Activated CD4-positive, alpha-beta T cell treated with anti-CD3 and anti-CD28 coated beads, Interleukin-2, amount 10 ng/mL, durations not matched to agents 7 days and 5 days (primary cell): Measurements from ENCODE around the gene CHMP1A. TPM values are rescaled to one million over a fixed set of nuclear protein-coding genes. Genes with fewer than 3 reads are reported as not detected.
A peak's percentile ranks its signal among the peaks of the same experiment; 100 is the strongest.

Experiments
- CTCF ChIA-PET: fragments of 350-600 bp; sonication (Branson Sonifier 250); formaldehyde crosslinking; loops from one replicate; lab custom pipeline; 2021; ENCODE audit warnings: antibody characterized with exemption; lab: Charles Lee
- POLR2A ChIA-PET: fragments of 350-600 bp; sonication (Branson Sonifier 250); formaldehyde crosslinking; loops from one replicate; lab custom pipeline; 2021; ENCODE audit warnings: antibody characterized with exemption; lab: Charles Lee
- DNase-seq: peaks from one replicate; pipeline ENCODE4 v3.0.0-alpha.2; 2020
- H3K27ac Mint-ChIP-seq: one replicate; pipeline ENCODE4 v1.8.0; 2021; ENCODE audit warnings: mild to moderate bottlenecking, moderate library complexity, mixed read lengths
- H3K27me3 Mint-ChIP-seq: one replicate; pipeline ENCODE4 v1.8.0; 2021; ENCODE audit warnings: mixed read lengths
- H3K36me3 Mint-ChIP-seq: one replicate; pipeline ENCODE4 v1.8.0; 2021; ENCODE audit warnings: low read depth, mixed read lengths
- H3K4me1 Mint-ChIP-seq: one replicate; pipeline ENCODE4 v1.8.0; 2021; ENCODE audit warnings: mixed read lengths
- H3K4me3 Mint-ChIP-seq: one replicate; pipeline ENCODE4 v1.8.0; 2021; ENCODE audit warnings: mild to moderate bottlenecking, moderate library complexity, mixed read lengths
- H3K9me3 Mint-ChIP-seq: one replicate; pipeline ENCODE4 v1.8.0; 2021; ENCODE audit warnings: mixed read lengths
- total RNA-seq, 2 experiments: library from RNA; stranded (reverse); gene quantifications; one replicate each; pipeline ENCODE4 v1.2.3, GENCODE V29; 2021

CHMP1A gene
- total RNA-seq, 2 experiments from 2014 or later = 77.6 to 102 TPM

- H3K27me3 Mint-ChIP-seq = peaks cover 3% of the 10 kb centered on the region
- ChIA-PET POLR2A (no interaction called here), CTCF (no interaction called here)
- DNase-seq = no peak
- H3K36me3 Mint-ChIP-seq = peaks cover 6% of the 10 kb centered on the region
- no peak overlapping the region for H3K4me3 Mint-ChIP-seq
- H3K9me3 Mint-ChIP-seq = peaks cover 8% of the 10 kb centered on the region
- H3K27ac Mint-ChIP-seq = no peak overlapping the region
- peaks cover 13% of the 10 kb centered on the region for H3K4me1 Mint-ChIP-seq
Observed at GRCh38 chr16:89613954-89614459, 43.5 kb downstream of the CHMP1A start.

- peaks cover 3% of the 10 kb centered on the region for H3K27me3 Mint-ChIP-seq
- H3K27ac Mint-ChIP-seq = no peak within 1 kb of the TSS
- POLR2A ChIA-PET = no interaction called here
- peaks cover 13% of the 10 kb centered on the region for H3K4me1 Mint-ChIP-seq
- H3K9me3 Mint-ChIP-seq = peaks cover 8% of the 10 kb centered on the region
- DNase-seq = no peak
- H3K36me3 Mint-ChIP-seq = peaks cover 6% of the 10 kb centered on the region
- CTCF ChIA-PET = no interaction called here
- H3K4me3 Mint-ChIP-seq = no peak within 1 kb of the TSS
Observed at GRCh38 chr16:89613231-89613953, 44.1 kb downstream of the CHMP1A start, which contains the start of gene DPEP1. DPEP1 (plus strand) TSS chr16:89613642; CDS start chr16:89630411, 16,769 bp downstream.

GRCh38 chr16:89612415-89613166, 44.9 kb downstream of the CHMP1A start:
- Mint-ChIP-seq H3K4me1 (peaks cover 13% of the 10 kb centered on the region), H3K4me3 (no peak overlapping the region), H3K36me3 (peaks cover 6% of the 10 kb centered on the region), H3K27me3 (peaks cover 3% of the 10 kb centered on the region), H3K27ac (no peak overlapping the region), H3K9me3 (peaks cover 8% of the 10 kb centered on the region)
- no peak for DNase-seq
- ChIA-PET POLR2A (no interaction called here), CTCF (no interaction called here)

GRCh38 chr16:89610108-89610453, 47.4 kb downstream of the CHMP1A start:
- Mint-ChIP-seq H3K36me3 (no peaks in the 10 kb centered on the region), H3K27me3 (no peaks in the 10 kb centered on the region), H3K4me1 (peaks cover 2% of the 10 kb centered on the region), H3K9me3 (no peaks in the 10 kb centered on the region), H3K27ac (no peak overlapping the region), H3K4me3 (no peak overlapping the region)
- POLR2A ChIA-PET = no interaction called here
- no peak for DNase-seq
- CTCF ChIA-PET = no interaction called here

GRCh38 chr16:89607937-89608740, 49.4 kb downstream of the CHMP1A start:
- Mint-ChIP-seq H3K4me1 (peaks cover 3% of the 10 kb centered on the region), H3K9me3 (no peaks in the 10 kb centered on the region), H3K27me3 (peaks cover under 1% of the 10 kb centered on the region), H3K36me3 (no peaks in the 10 kb centered on the region), H3K27ac (no peak overlapping the region), H3K4me3 (no peak overlapping the region)
- ChIA-PET POLR2A (no interaction called here), CTCF (interaction anchor here (1.0 kb wide), 1 partner anchor 9 kb away, joined by 3 read pairs; no protein-coding TSS in a partner anchor)
- no peak for DNase-seq

- Mint-ChIP-seq H3K27me3 (peaks cover 2% of the 10 kb centered on the region), H3K36me3 (no peaks in the 10 kb centered on the region), H3K4me3 (no peak overlapping the region), H3K27ac (no peak overlapping the region), H3K9me3 (no peaks in the 10 kb centered on the region), H3K4me1 (peaks cover 8% of the 10 kb centered on the region)
- DNase-seq = no peak
- ChIA-PET POLR2A (no interaction called here), CTCF (no interaction called here)
Observed at GRCh38 chr16:89607453-89607852, 50.1 kb downstream of the CHMP1A start.

DNA sequence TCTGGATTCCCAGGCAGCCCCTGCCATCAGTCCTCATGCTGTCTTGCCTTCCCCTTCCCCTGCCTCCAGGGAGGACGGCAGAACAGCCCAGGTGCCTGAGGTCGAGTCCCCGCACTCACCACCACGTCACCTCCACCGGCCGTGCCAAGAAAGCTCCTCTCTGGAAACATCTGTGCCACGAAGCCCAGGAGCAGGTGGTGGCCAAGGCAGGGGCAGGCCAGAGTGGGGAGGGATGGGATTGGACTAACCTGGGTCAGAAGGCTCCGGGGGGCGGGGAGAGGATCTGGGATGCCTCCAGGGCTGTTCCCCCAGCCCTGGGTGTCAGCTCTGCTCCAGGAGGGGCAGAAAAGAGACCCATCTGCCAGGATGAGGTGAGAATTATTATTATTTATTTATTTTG, 51.5 kb downstream of the CHMP1A start:
- Mint-ChIP-seq H3K4me3 (no peak overlapping the region), H3K27ac (no peak overlapping the region), H3K9me3 (no peaks in the 10 kb centered on the region), H3K36me3 (no peaks in the 10 kb centered on the region), H3K4me1 (peaks cover 12% of the 10 kb centered on the region), H3K27me3 (peaks cover 2% of the 10 kb centered on the region)
- CTCF ChIA-PET = interaction anchor here (1.0 kb wide), 1 partner anchor 9 kb away, joined by 5 read pairs; no protein-coding TSS in a partner anchor
- no peak for DNase-seq
- POLR2A ChIA-PET = no interaction called here

DNA sequence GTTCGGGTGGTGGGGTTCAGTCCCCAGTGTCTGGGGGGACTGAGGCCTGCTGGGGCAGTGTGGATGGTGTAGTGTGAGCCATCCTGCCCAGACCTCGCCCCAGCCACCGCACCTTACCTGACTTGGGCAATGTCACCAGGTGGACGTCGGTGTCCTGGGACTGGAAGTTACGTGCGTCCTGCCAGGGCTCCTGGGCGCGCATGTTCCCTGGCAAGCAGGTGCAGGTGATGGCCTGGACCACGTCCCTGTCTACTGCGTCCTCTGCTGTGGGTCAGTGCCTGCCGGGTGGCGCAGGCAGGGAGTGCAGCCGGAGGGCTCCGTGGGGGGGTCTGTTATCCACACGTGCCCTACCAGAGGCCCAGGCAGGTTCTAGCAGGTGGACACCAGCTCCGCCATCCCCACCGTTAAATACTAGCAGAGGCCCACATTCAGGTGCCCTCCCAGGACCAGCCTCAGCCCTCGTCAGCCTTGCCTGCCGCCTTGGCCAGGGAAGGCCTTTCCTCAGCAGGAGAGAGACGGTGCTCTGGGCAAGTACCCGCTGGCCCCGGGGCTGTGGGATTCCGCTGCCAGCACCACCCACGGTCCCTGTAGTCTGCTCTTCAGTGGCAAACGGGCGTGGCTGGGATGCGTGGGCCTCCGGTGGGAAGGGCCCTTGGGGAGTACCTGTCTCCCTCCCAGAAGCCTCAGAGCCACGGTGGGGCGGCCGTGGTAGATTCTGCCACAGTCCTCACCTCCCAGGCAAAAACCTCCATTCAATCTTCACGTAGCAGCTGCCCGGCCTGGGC, 52.1 kb downstream of the CHMP1A start:
- CTCF ChIA-PET = interaction anchor here (0.6 to 1.0 kb wide), 2 partner anchors 10 to 46 kb away, joined by 3 to 5 read pairs; no protein-coding TSS in a partner anchor
- DNase-seq = no peak
- Mint-ChIP-seq H3K36me3 (no peaks in the 10 kb centered on the region), H3K9me3 (no peaks in the 10 kb centered on the region), H3K4me3 (no peak overlapping the region), H3K27ac (no peak overlapping the region), H3K27me3 (peaks cover 2% of the 10 kb centered on the region), H3K4me1 (peaks cover 12% of the 10 kb centered on the region)
- POLR2A ChIA-PET = no interaction called here

DNA sequence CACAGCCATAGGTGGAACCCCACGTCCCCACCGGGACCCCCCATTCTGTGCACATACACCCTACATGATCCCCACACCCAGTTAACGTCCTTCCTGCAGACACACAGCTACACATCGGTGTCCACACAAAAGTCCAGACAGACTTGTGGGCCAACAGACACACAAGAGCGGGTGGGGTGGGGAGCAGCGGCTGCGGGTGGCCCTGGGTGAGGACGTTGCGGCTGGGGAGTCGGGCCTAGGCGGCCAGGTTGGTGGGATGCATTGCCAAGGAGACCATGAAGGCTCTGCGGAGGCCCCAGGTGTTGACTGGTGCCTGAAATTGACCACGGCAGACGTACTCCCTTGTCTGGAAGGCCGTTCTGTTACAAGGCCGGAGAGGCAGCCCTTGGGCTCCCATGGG, 52.7 kb downstream of the CHMP1A start:
- no peaks in the 10 kb centered on the region for H3K36me3 Mint-ChIP-seq
- H3K27ac Mint-ChIP-seq = no peak overlapping the region
- POLR2A ChIA-PET = interaction anchor here (0.7 kb wide), 1 partner anchor 327 kb away, joined by 3 read pairs; no protein-coding TSS in a partner anchor
- no peaks in the 10 kb centered on the region for H3K9me3 Mint-ChIP-seq
- CTCF ChIA-PET = interaction anchor here (0.6 to 1.0 kb wide), 2 partner anchors 11 to 45 kb away, joined by 3 to 5 read pairs; no protein-coding TSS in a partner anchor
- H3K4me3 Mint-ChIP-seq = no peak overlapping the region
- H3K27me3 Mint-ChIP-seq = peaks cover 2% of the 10 kb centered on the region
- H3K4me1 Mint-ChIP-seq = peaks cover 12% of the 10 kb centered on the region
- DNase-seq = no peak

- peaks cover 2% of the 10 kb centered on the region for H3K27me3 Mint-ChIP-seq
- POLR2A ChIA-PET = no interaction called here
- no peak overlapping the region for H3K4me3 Mint-ChIP-seq
- H3K4me1 Mint-ChIP-seq = peaks cover 15% of the 10 kb centered on the region
- H3K9me3 Mint-ChIP-seq = no peaks in the 10 kb centered on the region
- CTCF ChIA-PET = interaction anchor here (1.3 kb wide), 1 partner anchor 98 kb away, joined by 4 read pairs; no protein-coding TSS in a partner anchor
- DNase-seq = no peak
- H3K36me3 Mint-ChIP-seq = no peaks in the 10 kb centered on the region
- H3K27ac Mint-ChIP-seq = no peak overlapping the region
Observed at GRCh38 chr16:89602952-89603590, 54.4 kb downstream of the CHMP1A start.

DNA sequence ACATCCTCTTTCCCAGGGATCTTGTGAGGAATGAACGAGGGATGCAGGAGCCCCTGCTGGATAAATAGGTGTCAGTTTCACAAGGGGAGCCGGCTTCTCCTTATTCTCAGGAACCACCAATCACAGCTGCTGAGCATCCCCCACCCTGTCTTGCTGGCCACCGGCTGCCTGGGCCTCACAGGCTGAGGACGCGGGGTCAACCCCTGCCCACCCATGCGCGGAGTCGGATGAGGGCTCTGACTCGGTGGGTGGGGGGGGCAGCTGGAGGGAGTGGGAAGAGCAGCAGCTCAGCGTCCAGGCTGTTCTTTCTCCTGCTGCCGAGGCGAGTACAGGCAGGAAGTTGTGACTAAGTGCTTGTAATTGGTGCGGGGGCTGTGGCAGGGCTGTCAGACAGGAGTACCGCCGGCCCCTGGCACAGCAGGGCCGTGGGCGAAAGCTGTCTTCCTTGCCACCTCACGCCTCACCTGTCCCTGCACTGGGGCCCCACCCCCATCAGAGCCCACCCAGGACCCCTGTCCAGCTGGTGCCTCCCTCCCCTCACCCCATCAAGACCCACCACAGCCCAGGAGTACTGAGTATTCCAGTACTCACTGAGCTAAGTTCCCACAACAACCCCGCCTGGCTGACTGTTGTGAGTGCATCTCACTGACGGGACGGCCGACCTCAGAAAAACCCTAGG, 55.1 kb downstream of the CHMP1A start:
- no peaks in the 10 kb centered on the region for H3K9me3 Mint-ChIP-seq
- H3K27me3 Mint-ChIP-seq = peaks cover 2% of the 10 kb centered on the region
- ChIA-PET POLR2A (no interaction called here), CTCF (interaction anchor here (0.7 to 1.3 kb wide), 3 partner anchors 13 to 325 kb away, joined by 3 to 4 read pairs (median 3); no protein-coding TSS in a partner anchor)
- no peak overlapping the region for H3K4me3 Mint-ChIP-seq
- H3K27ac Mint-ChIP-seq = peak overlapping the region; percentile 73
- DNase-seq = peak; percentile 46
- H3K4me1 Mint-ChIP-seq = peaks cover 15% of the 10 kb centered on the region
- H3K36me3 Mint-ChIP-seq = no peaks in the 10 kb centered on the region
